ENCODE data around the gene LIPJ. TPM values are rescaled to one million over a fixed set of nuclear protein-coding genes. Genes with fewer than 3 reads are reported as not detected.

The LIPJ gene
- total and polyA plus RNA-seq, 10 of the 15 experiments (the other 5 are each of a cell fraction or from before 2014, with no cell fraction given) = 0.03 to 0.23 (median 0.08) TPM; not detected in 5

- ATAC-seq (no peak), DNase-seq (ENCODE audit: low read depth, low spot score) (no peak), FAIRE-seq (no peak)
- no TSS peak for BruUV-seq (replicated peaks)
- ChIA-PET POLR2A (no interaction called here), CTCF (interaction anchor here (0.6 kb wide), 1 partner anchor 461 kb away, joined by 3 read pairs; no protein-coding TSS in a partner anchor), SMC1A (ENCODE audit: uncharacterized antibody, unreplicated experiment) (no interaction called here), RAD21 (ENCODE audit: unreplicated experiment) (no interaction called here)
- Histone ChIP-seq H3K9ac (ENCODE audit: control insufficient read depth, insufficient read depth, low read length) (no peak overlapping the region), H3K27ac (ENCODE audit: control insufficient read depth, insufficient read depth) (no peak overlapping the region), H3K79me2 (ENCODE audit: control insufficient read depth, insufficient read depth, low read length) (no peaks in the 10 kb centered on the region), H3K27me3 (replicated peaks in 1 of 2; ENCODE audit: control insufficient read depth in 2 of 2, insufficient read depth in 2 of 2, low read length in 1 of 2) (no peaks in the 10 kb centered on the region), H3K4me1 (ENCODE audit: control insufficient read depth, insufficient read depth, low read length) (no peaks in the 10 kb centered on the region), H3K9me3 (replicated peaks; ENCODE audit: control insufficient read depth, insufficient read depth, low read length) (no peaks in the 10 kb centered on the region), H3K4me3 (no peak overlapping the region), H3K36me3 (ENCODE audit: control insufficient read depth in 2 of 2, insufficient read depth in 2 of 2, low read length in 1 of 2) (no peaks in the 10 kb centered on the region), H4K20me1 (ENCODE audit: control insufficient read depth, insufficient read depth) (no peaks in the 10 kb centered on the region), H2AFZ (ENCODE audit: control insufficient read depth, low read depth, low read length) (no peak overlapping the region), H3K4me2 (ENCODE audit: control insufficient read depth, insufficient read depth) (no peak overlapping the region)
- intact Hi-C loops (cut with micrococcal nuclease; ENCODE audit: unreplicated experiment) (no loop called here), in situ Hi-C loops (cut with MboI) (no loop called here)
- WGBS (ENCODE audit: insufficient coverage, insufficient replicate concordance, low lambda C conversion rate, missing lambda C conversion rate) = 68% methylated on average over 2 of the region's 2 CpGs
- TF ChIP-seq JUNB (IDR thresholded peaks at IDR 0.05) = no peak
- TF ChIP-seq CREM (IDR thresholded peaks at IDR 0.05; ENCODE audit: low read depth) = no peak
- TF ChIP-seq PAX8 (IDR thresholded peaks at IDR 0.05) = no peak
- TF ChIP-seq E2F4 (IDR thresholded peaks at IDR 0.05; ENCODE audit: low read depth, low read length) = no peak
- no peak for TF ChIP-seq MYC (IDR thresholded peaks at IDR 0.05; ENCODE audit: insufficient read depth, insufficient read length, insufficient replicate concordance, low read length, severe bottlenecking)
- no peak for TF ChIP-seq ZNF207 (IDR thresholded peaks at IDR 0.05; ENCODE audit: borderline replicate concordance)
- TF ChIP-seq RAD51 (IDR thresholded peaks at IDR 0.05) = no peak
- no peak for TF ChIP-seq MTA2 (IDR thresholded peaks at IDR 0.05; ENCODE audit: low read depth)
- no peak for TF ChIP-seq RAD21 (IDR thresholded peaks at IDR 0.05; ENCODE audit: insufficient read depth, low read depth, low read length)
Measured at GRCh38 chr10:88537322-88537721, 49.2 kb upstream of the LIPJ start.
